Suprapubic skin (tissue), 4 donors: ENCODE data around the gene NARF.

ENCODE experiments used
- EP300 ChIP-seq: sonication (generic); formaldehyde crosslinking; IDR thresholded peaks from one replicate; pipeline ENCODE4 v1.6.1; 2017; ENCODE audit warnings: antibody characterized with exemption
- POLR2AphosphoS5 ChIP-seq, 3 donors: sonication (generic); formaldehyde crosslinking; IDR thresholded peaks; one replicate each; pipeline ENCODE4 v1.6.1; 2017; ENCODE audit warnings: antibody characterized with exemption in 3 of 3
- TF ChIP-seq, protein P1 (sequence below), 2 donors: fragments of 200-600 bp in 1 of 2; fragments of 450-650 bp in 1 of 2; sonication (generic) in 1 of 2; IDR thresholded peaks; one replicate each; pipeline ENCODE4 v1.5.1; 2016 to 2019; ENCODE audit warnings: antibody characterized with exemption in 2 of 2, mild to moderate bottlenecking in 1 of 2, moderate library complexity in 1 of 2

GRCh38 chr17:82435601-82436583 is 22.6 kb upstream of the NARF start:
- TF ChIP-seq EP300 (no peak), POLR2AphosphoS5 (IDR thresholded peaks at IDR 0.05) (no peak)
- TF ChIP-seq, protein P1, sequence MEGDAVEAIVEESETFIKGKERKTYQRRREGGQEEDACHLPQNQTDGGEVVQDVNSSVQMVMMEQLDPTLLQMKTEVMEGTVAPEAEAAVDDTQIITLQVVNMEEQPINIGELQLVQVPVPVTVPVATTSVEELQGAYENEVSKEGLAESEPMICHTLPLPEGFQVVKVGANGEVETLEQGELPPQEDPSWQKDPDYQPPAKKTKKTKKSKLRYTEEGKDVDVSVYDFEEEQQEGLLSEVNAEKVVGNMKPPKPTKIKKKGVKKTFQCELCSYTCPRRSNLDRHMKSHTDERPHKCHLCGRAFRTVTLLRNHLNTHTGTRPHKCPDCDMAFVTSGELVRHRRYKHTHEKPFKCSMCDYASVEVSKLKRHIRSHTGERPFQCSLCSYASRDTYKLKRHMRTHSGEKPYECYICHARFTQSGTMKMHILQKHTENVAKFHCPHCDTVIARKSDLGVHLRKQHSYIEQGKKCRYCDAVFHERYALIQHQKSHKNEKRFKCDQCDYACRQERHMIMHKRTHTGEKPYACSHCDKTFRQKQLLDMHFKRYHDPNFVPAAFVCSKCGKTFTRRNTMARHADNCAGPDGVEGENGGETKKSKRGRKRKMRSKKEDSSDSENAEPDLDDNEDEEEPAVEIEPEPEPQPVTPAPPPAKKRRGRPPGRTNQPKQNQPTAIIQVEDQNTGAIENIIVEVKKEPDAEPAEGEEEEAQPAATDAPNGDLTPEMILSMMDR (IDR thresholded peaks at IDR 0.05), result no peak
